ENCODE data around the gene AFAP1L1.

AFAP1L1 gene

DNA sequence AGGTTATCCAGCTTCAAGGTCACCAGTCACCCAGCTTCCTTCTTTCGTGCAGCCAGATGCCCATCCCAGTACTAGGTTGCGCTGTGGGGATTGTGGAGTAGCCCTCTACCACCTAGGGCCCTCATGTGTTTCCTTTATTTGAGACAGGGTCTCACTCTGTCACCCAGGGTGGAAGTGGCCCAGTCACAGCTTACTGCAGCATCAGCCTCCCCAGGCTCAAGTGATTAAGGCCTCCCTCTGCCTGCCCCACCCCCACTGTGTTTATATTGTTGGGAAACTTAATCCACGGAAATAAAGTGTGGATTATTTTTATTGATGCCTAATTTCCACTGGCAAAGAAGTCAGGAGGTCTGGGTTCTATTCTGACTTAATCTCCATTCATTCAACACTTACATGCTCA is 103.1 kb downstream of the AFAP1L1 start:
- TF ChIP-seq, protein P1, sequence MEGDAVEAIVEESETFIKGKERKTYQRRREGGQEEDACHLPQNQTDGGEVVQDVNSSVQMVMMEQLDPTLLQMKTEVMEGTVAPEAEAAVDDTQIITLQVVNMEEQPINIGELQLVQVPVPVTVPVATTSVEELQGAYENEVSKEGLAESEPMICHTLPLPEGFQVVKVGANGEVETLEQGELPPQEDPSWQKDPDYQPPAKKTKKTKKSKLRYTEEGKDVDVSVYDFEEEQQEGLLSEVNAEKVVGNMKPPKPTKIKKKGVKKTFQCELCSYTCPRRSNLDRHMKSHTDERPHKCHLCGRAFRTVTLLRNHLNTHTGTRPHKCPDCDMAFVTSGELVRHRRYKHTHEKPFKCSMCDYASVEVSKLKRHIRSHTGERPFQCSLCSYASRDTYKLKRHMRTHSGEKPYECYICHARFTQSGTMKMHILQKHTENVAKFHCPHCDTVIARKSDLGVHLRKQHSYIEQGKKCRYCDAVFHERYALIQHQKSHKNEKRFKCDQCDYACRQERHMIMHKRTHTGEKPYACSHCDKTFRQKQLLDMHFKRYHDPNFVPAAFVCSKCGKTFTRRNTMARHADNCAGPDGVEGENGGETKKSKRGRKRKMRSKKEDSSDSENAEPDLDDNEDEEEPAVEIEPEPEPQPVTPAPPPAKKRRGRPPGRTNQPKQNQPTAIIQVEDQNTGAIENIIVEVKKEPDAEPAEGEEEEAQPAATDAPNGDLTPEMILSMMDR (conservative IDR thresholded peaks at IDR 0.05; ENCODE audit: low read depth, low read length) = no peak
- DNase-seq (ENCODE audit: low read depth) = no peak
- H3K4me3 ChIP-seq (ENCODE audit: low read length) = no peak overlapping the region

GRCh38 chr5:149375434-149375833 is 103.8 kb downstream of the AFAP1L1 start:
- no peak overlapping the region for H3K4me3 ChIP-seq (ENCODE audit: low read length)
- DNase-seq (ENCODE audit: low read depth) = no peak
- TF ChIP-seq, protein P1 (conservative IDR thresholded peaks at IDR 0.05; ENCODE audit: low read depth, low read length) = no peak

DNA sequence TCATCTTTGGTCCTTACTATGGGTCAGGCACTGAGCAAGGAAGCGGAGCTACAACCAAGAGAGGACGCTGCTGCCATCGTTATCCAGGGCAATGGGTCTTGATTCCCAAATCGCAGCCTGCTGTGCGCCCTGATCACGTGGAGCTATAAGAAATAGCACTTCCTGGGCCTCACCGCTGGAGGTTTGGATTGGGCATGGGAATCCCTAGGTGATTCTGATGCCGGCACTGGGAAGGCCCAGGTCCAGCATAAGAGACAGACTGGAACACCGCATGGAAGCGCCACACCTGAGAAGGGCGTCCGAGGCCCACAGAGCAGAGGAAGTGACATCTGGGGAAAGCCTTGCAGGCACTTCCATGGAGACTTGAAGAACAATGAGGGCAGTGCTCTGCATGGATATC is 104.4 kb downstream of the AFAP1L1 start:
- no peak for DNase-seq (ENCODE audit: low read depth)
- no peak overlapping the region for H3K4me3 ChIP-seq (ENCODE audit: low read length)
- TF ChIP-seq, protein P1 (conservative IDR thresholded peaks at IDR 0.05; ENCODE audit: low read depth, low read length) = no peak

- DNase-seq (ENCODE audit: low read depth) = no peak
- TF ChIP-seq, protein P1 (conservative IDR thresholded peaks at IDR 0.05; ENCODE audit: low read depth, low read length) = no peak
- H3K4me3 ChIP-seq (ENCODE audit: low read length) = no peak overlapping the region
Measured at GRCh38 chr5:149376711-149377447, 105.2 kb downstream of the AFAP1L1 start.

DNA sequence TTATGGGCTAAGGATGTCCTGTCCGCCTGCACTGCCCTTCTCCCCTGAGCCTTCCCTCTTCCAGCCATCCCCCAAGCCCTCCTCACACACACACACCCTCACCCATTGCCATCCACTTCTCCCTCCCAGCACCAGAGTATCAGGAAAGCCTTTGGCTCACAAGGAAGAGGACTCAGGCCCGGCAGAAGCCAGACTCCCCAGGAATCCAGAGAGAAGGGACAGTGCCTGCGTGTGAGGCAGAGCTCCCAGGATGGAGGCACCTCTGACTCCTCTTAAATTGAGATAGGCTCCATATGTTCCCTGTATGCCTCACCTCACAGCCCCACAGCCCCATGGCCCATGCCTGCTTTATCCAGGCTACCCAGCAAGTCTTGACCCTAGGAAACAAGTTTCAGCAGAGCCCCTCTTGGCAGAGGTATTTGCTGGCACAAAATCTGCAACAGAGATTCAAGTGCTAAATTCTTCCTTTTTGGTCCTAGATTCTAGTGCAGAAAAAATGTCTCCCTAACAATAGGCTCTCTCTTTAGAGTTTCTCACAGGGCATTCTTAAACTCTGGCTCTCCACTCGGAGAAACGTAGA is 106.7 kb downstream of the AFAP1L1 start:
- TF ChIP-seq, protein P1 (conservative IDR thresholded peaks at IDR 0.05; ENCODE audit: low read depth, low read length) = no peak
- no peak overlapping the region for H3K4me3 ChIP-seq (ENCODE audit: low read length)
- no peak for DNase-seq (ENCODE audit: low read depth)

DNA sequence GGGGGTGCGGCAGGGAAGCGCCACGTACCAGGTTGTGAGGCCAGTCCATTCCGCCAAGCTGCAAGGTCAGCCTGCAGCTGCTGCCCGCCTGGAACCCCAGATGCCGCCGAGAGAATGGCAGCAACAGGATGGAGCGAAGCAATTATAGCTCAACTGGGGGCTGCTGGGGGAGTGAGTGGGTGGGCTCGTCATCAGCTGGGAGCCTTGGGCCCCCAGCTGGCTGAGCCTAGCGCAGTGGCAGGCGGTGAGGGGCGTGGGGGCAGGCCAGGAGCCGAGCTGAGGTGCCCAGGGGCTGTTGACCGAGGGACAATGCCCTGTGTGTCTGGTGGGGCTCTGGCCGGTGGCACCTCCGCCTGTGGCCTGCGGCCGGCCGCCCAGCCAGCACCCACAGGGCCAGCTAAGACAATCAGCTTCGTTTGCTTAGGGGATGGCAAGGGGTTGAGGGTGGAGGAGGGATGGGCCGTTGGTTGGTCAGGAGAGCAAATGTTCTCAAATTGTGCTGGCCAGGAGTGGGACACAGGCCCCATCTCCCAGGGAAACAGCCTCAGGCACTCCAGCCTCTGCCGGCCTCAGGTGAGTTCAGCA is 107.6 kb downstream of the AFAP1L1 start, which contains the start of gene IL17B:
TSS of gene IL17B (minus strand) at position 116 of the 585 bp plus-strand sequence. CDS start at position 49, 67 bp downstream.
- TF ChIP-seq, protein P1 (conservative IDR thresholded peaks at IDR 0.05; ENCODE audit: low read depth, low read length) = no peak
- H3K4me3 ChIP-seq (ENCODE audit: low read length) = no peak within 1 kb of the TSS
- no peak for DNase-seq (ENCODE audit: low read depth)

Data from retinal pigment epithelial cell (primary cell).